ENCODE measurements around the gene IQCM. TPM values are rescaled to one million over a fixed set of nuclear protein-coding genes. Genes with fewer than 3 reads are reported as not detected.
"Not testable (repeated sequence)": the region's sequence is repeated elsewhere in the genome, so short reads cannot be mapped to it uniquely, and the experiment has no call there.

IQCM gene
- total RNA-seq, 2 experiments from 2014 or later: not detected

DNA sequence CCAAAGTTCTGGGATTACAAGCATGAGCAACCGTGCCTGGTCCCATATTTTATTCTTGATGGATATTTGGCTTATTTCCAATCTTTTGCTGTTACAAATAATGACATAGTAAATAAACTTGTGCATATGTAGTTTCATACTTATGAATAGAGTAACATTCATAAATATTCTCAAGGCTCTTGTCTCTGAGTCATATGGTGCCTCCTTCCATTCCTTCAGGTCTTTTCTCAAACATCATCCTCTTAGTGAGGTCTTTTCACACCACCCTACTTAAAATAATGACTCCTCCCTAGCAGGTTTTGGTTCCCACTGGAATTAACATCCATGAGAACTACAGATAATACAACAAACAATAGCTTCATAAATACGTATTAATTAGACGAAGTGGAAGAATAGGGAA is 416.6 kb downstream of the IQCM start:
- Mint-ChIP-seq H3K4me3 (no peak overlapping the region), H3K4me1 (no peaks in the 10 kb centered on the region), H3K27me3 (no peaks in the 10 kb centered on the region), H3K27ac (no peak overlapping the region), H3K36me3 (ENCODE audit: low read depth) (no peaks in the 10 kb centered on the region), H3K9me3 (ENCODE audit: low read depth) (no peaks in the 10 kb centered on the region)
- CTCF ChIA-PET: interaction anchor here (0.7 kb wide), 1 partner anchor 588 kb away, joined by 3 read pairs; no protein-coding TSS in a partner anchor
- intact Hi-C loops (cut with DNase I, micrococcal nuclease): no loop called here
- DNase-seq: no peak
- ATAC-seq: no peak
- POLR2A ChIA-PET: no interaction called here

DNA sequence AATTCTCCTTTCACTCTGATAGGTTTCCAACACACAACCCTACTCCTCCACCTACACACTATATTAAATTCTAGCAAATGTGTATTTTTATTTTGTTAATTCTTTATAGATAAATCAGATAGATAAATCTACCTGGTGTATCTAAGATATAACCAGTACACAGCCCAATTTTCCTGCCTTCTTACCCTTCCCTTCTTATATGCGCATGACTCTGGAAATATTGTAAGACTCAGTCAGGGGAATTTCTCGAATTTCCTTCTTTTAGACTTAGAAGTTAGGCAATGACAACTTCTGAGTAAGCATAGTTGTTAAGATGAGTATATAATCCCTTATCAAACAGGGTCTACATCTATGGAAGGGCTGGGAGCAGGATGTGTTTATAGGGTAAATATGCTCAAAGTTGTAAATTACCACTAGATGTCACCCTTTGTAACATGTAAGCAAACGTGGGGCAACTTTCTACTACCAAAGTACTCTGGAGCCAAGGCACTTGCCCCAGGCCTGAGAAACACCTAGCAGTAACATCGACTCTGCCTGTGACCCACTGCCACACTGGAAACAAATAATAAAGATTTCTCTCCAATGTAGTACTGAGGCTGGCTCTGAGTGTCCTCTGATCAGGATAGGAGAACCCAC is 444.7 kb downstream of the IQCM start:
- Mint-ChIP-seq H3K27ac (no peak overlapping the region), H3K27me3 (no peaks in the 10 kb centered on the region), H3K9me3 (ENCODE audit: low read depth) (no peaks in the 10 kb centered on the region), H3K36me3 (ENCODE audit: low read depth) (no peaks in the 10 kb centered on the region), H3K4me1 (no peaks in the 10 kb centered on the region), H3K4me3 (no peak overlapping the region)
- intact Hi-C loops (cut with DNase I, micrococcal nuclease): loop anchor here (2.0 to 5.0 kb wide), 2 partner anchors 526 to 528 kb away; no protein-coding TSS in a partner anchor
- ATAC-seq (no peak), DNase-seq (no peak)
- ChIA-PET POLR2A (no interaction called here), CTCF (no interaction called here)

DNA sequence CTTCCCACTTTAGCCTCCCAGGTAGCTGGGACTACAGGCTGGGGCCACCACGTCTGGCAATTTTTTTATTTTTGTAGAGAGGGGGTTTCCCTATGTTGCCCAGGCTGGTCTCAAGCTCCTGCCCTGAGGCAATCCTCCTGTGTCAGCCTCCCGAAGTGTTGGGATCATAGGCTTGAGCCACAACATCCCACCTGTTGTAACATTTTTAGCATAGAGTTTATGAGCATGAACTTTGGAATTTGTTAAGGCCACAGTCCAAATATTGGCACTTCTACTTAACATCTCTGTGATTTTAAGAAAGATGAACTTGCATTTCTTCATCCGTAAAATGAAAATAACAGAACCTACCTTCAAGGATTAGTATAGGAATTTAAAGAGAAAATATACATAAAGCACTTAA is 445.6 kb downstream of the IQCM start:
- no peaks in the 10 kb centered on the region for H3K9me3 Mint-ChIP-seq (ENCODE audit: low read depth)
- no peak overlapping the region for H3K4me3 Mint-ChIP-seq
- DNase-seq: no peak
- ChIA-PET CTCF (no interaction called here), POLR2A (no interaction called here)
- H3K27ac Mint-ChIP-seq: no peak overlapping the region
- no peaks in the 10 kb centered on the region for H3K4me1 Mint-ChIP-seq
- ATAC-seq: no peak
- no peaks in the 10 kb centered on the region for H3K27me3 Mint-ChIP-seq
- no peaks in the 10 kb centered on the region for H3K36me3 Mint-ChIP-seq (ENCODE audit: low read depth)
- intact Hi-C loops (cut with DNase I, micrococcal nuclease): loop anchor here (2.0 to 5.0 kb wide), 2 partner anchors 527 to 529 kb away; no protein-coding TSS in a partner anchor

DNA sequence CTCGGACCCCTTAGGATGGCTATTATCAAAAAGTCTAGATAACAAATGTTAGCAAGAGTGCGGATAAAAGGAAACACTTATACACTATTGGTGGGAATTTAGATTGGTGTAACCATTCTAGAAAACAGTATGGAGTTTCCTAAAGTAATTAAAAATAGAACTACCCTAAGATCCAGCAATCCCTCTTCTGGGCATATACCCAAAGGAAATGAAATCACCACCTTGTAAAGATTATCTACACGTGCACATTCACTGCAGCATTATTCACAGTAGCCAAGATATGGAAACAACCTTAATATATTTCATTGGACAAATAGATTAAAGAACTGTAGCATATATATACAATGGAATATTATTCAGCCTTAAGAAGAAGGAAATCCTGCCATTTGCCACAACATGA is 462.4 kb downstream of the IQCM start:
- no peak for DNase-seq
- H3K27me3 Mint-ChIP-seq: no peaks in the 10 kb centered on the region
- intact Hi-C loops (cut with DNase I, micrococcal nuclease): no loop called here
- no peaks in the 10 kb centered on the region for H3K4me1 Mint-ChIP-seq
- H3K27ac Mint-ChIP-seq: no peak overlapping the region
- CTCF ChIA-PET: no interaction called here
- no peaks in the 10 kb centered on the region for H3K36me3 Mint-ChIP-seq (ENCODE audit: low read depth)
- POLR2A ChIA-PET: no interaction called here
- no peak overlapping the region for H3K4me3 Mint-ChIP-seq
- peaks cover 8% of the 10 kb centered on the region for H3K9me3 Mint-ChIP-seq (ENCODE audit: low read depth)
- ATAC-seq: no peak

DNA sequence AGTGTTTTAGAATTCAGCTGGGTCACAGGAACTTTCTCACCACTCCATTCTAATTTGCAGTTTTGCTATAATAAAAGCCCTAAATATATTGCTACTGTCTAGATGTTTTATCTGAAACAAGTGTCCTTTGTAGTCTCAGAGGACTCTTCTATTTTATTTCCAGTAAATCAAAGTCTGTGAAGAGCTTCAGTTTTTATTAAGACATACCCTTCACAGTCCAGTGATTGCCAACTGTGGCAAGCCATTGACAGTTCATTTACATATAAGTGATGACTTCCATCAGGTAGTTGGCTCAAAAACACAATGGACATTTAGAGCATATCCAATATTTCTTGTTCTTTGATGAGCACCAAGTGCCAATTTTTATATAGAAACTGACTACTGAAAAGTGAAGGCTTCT is 466.1 kb downstream of the IQCM start:
- Mint-ChIP-seq H3K27me3 (no peaks in the 10 kb centered on the region), H3K36me3 (ENCODE audit: low read depth) (no peaks in the 10 kb centered on the region), H3K4me1 (no peaks in the 10 kb centered on the region), H3K4me3 (no peak overlapping the region), H3K27ac (no peak overlapping the region), H3K9me3 (ENCODE audit: low read depth) (peaks cover 6% of the 10 kb centered on the region)
- ChIA-PET POLR2A (no interaction called here), CTCF (no interaction called here)
- DNase-seq (no peak), ATAC-seq (no peak)
- intact Hi-C loops (cut with DNase I, micrococcal nuclease): no loop called here

DNA sequence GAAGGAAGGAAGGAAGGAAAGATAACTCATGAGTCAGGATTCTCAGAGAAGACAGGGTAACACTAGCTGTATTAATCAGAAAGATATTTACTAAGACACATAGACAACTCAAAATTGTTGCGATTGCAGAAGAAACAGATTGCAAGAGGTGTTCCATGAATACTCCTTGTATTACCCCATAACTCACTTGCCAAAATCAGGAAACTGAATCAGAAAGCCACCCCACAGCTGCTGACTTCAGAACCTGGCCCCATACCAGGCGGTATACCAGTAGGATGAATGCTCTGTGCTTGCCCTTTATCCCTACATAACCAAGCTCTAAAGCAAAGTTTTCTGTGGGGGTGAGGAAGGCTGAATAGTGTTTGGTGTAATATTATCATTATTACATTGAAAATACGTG is 468.5 kb downstream of the IQCM start:
- DNase-seq (no peak), ATAC-seq (no peak)
- Mint-ChIP-seq H3K9me3 (ENCODE audit: low read depth) (no peaks in the 10 kb centered on the region), H3K4me3 (no peak overlapping the region), H3K27me3 (no peaks in the 10 kb centered on the region), H3K4me1 (no peaks in the 10 kb centered on the region), H3K27ac (no peak overlapping the region), H3K36me3 (ENCODE audit: low read depth) (no peaks in the 10 kb centered on the region)
- ChIA-PET CTCF (no interaction called here), POLR2A (no interaction called here)
- intact Hi-C loops (cut with DNase I, micrococcal nuclease): no loop called here

DNA sequence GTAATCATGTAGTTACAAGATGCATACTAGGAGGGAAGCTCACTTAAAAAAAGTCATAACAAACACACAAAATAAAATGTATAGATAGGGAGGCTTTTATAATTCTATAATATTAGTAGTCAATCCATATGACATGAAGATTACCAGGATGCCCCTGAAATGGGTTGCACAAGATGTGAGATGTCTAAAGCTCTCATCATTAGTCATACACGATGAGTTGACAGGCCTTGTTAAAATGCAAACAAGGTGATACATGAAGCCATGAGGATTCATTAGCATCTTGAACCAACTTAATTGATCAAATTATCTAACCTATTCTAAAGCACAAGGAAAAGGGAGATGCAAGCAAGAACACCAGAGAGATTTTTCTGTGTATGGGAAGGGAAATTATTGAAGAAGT is 470.2 kb downstream of the IQCM start:
- no peak for DNase-seq
- ChIA-PET CTCF (no interaction called here), POLR2A (interaction anchor here (0.7 kb wide), 1 partner anchor 74 kb away, joined by 6 read pairs; no protein-coding TSS in a partner anchor)
- no peak for ATAC-seq
- H3K4me1 Mint-ChIP-seq: no peaks in the 10 kb centered on the region
- no peaks in the 10 kb centered on the region for H3K27me3 Mint-ChIP-seq
- no peaks in the 10 kb centered on the region for H3K36me3 Mint-ChIP-seq (ENCODE audit: low read depth)
- intact Hi-C loops (cut with DNase I, micrococcal nuclease): no loop called here
- H3K4me3 Mint-ChIP-seq: no peak overlapping the region
- no peaks in the 10 kb centered on the region for H3K9me3 Mint-ChIP-seq (ENCODE audit: low read depth)
- no peak overlapping the region for H3K27ac Mint-ChIP-seq

DNA sequence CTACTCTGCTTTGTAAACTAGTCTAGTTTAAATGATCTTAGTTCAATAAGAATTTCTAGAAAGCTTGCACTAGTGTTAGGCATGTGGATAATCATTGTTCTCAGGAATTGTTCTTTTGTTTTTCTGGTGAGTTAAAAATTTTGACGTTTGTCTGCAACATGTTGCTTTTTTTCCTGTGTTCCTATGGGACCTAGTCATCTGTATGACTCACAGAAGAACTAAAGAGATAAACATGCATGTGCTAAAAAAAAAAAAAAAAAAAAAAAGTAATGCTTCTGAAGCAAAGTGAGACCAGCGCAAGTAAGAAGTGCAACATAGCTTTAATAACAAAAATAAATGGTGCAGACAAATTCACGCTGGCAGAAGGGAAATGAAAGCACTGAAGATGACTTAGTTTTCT is 471.2 kb downstream of the IQCM start:
- POLR2A ChIA-PET: no interaction called here
- H3K9me3 Mint-ChIP-seq (ENCODE audit: low read depth): peaks cover 2% of the 10 kb centered on the region
- DNase-seq (no peak), ATAC-seq (no peak)
- H3K36me3 Mint-ChIP-seq (ENCODE audit: low read depth): no peaks in the 10 kb centered on the region
- no peak overlapping the region for H3K4me3 Mint-ChIP-seq
- H3K27ac Mint-ChIP-seq: no peak overlapping the region
- no peaks in the 10 kb centered on the region for H3K4me1 Mint-ChIP-seq
- H3K27me3 Mint-ChIP-seq: no peaks in the 10 kb centered on the region
- CTCF ChIA-PET: no interaction called here
- intact Hi-C loops (cut with DNase I, micrococcal nuclease): no loop called here

DNA sequence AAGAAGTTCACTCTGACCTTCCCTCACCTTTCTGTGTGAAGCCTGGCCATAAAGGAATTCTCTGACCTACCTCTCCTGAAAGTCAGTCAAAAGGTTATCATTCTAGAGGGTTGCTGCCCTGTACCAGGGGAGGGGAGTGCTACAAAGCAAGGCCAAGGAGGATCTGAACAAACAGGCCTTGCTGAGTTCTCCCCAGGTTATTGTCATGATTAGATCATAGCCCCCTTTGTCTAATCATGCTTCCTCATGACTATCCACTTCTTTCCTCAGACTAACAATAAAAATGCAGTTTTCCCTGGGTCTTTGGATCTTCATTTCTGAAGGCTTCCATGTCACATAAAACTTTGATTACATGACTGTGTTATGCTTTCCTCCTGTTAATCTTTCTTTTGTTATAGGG is 472.0 kb downstream of the IQCM start:
- DNase-seq (no peak), ATAC-seq (no peak)
- Mint-ChIP-seq H3K27ac (no peak overlapping the region), H3K9me3 (ENCODE audit: low read depth) (peaks cover 4% of the 10 kb centered on the region), H3K27me3 (no peaks in the 10 kb centered on the region), H3K4me1 (no peaks in the 10 kb centered on the region), H3K36me3 (ENCODE audit: low read depth) (no peaks in the 10 kb centered on the region), H3K4me3 (no peak overlapping the region)
- ChIA-PET POLR2A (no interaction called here), CTCF (no interaction called here)
- intact Hi-C loops (cut with DNase I, micrococcal nuclease): no loop called here

DNA sequence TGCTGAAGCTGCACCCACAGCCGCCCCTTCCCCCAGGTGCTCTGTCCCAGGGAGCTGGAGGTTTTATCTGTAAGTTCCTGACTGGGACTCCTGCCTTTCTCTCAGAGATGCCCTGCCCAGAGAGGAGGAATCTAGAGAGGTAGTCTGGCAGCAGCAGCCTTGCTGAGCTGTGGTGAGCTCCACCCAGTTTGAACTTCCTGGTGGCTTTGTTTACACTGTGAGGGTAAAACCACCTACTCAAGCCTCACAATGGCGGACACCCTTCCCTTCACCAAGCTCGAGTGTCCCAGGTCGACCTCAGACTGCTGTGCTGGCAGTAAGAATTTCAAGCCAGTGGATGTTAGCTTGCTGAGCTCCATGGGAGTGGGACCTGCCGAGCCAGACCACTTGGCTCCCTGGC is 474.5 kb downstream of the IQCM start:
- H3K27ac Mint-ChIP-seq; ATAC-seq; intact Hi-C loops (cut with DNase I, micrococcal nuclease); POLR2A ChIA-PET; DNase-seq; H3K36me3 Mint-ChIP-seq (ENCODE audit: low read depth); H3K4me3 Mint-ChIP-seq; H3K4me1 Mint-ChIP-seq; H3K9me3 Mint-ChIP-seq (ENCODE audit: low read depth); H3K27me3 Mint-ChIP-seq: not testable (repeated sequence)
- CTCF ChIA-PET: interaction anchor here (0.6 kb wide), 1 partner anchor 333 kb away, joined by 3 read pairs; no protein-coding TSS in a partner anchor

DNA sequence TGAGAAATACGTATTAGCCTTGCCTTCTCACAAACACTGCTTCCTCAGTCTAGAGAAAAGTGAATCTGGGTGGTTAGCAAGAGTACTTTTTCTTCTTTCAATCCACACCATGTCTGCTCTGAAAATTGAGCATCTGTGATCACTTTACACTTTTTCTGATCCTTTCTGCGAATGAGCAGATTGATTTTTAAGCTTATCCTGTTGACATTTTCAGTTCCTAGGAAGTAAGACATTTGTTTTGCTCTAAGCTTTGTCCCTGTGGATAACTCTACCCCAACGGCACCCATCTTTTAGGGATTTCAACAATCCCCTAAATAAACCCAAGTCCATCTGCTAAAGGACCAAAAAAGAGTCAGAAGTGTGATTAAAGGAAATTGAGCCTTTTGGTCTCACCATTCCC is 487.5 kb downstream of the IQCM start:
- H3K36me3 Mint-ChIP-seq (ENCODE audit: low read depth): peaks cover under 1% of the 10 kb centered on the region
- no peak overlapping the region for H3K27ac Mint-ChIP-seq
- intact Hi-C loops (cut with DNase I, micrococcal nuclease): no loop called here
- no peak overlapping the region for H3K4me3 Mint-ChIP-seq
- ChIA-PET POLR2A (no interaction called here), CTCF (no interaction called here)
- peaks cover 2% of the 10 kb centered on the region for H3K27me3 Mint-ChIP-seq
- H3K9me3 Mint-ChIP-seq (ENCODE audit: low read depth): peaks cover 7% of the 10 kb centered on the region
- no peaks in the 10 kb centered on the region for H3K4me1 Mint-ChIP-seq
- DNase-seq: no peak
- no peak for ATAC-seq

DNA sequence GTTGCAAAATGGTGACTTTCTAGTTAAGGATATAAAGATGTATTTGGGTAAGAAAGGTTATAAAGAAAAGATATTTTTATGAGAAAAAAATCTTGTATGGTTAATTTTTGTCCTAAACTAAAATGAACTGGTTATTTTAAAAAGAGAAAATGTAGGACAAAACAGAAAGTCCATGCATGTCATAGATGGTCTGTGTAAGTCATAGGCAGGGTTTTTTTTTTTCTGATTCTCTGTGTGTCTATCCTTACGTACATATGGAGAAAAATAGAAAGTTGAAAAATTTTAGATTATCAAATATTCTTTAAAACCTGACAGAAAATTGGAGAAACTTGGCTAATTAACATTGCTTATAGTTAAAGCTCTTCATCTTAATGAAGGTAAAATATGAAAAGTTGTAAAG is 493.4 kb downstream of the IQCM start:
- Mint-ChIP-seq H3K36me3 (ENCODE audit: low read depth) (peaks cover 3% of the 10 kb centered on the region), H3K4me3 (no peak overlapping the region), H3K27me3 (no peaks in the 10 kb centered on the region), H3K9me3 (ENCODE audit: low read depth) (peaks cover 12% of the 10 kb centered on the region), H3K4me1 (no peaks in the 10 kb centered on the region), H3K27ac (no peak overlapping the region)
- intact Hi-C loops (cut with DNase I, micrococcal nuclease): no loop called here
- no peak for ATAC-seq
- ChIA-PET CTCF (no interaction called here), POLR2A (no interaction called here)
- DNase-seq: no peak

DNA sequence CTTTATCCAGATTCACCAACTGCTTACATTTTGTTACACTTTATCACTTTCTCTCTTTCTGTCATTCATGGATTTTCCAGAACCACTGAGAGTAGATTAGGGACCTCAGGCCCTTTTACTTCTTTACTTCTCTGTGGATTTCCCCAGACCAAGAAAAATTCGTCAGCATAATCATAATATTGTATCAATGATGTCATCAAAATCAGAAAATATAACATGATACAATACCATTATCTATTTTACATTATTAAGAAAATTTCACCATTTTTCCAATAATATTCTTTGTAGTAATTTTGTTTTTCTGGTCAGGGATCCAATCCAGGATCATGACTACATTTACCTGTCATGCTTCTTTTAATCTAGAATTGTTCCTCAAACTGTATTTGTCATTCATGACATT is 494.2 kb downstream of the IQCM start:
- ChIA-PET POLR2A (no interaction called here), CTCF (no interaction called here)

More for the DNA sequence above, 494.2 kb downstream of the IQCM start:
- H3K4me3 Mint-ChIP-seq: no peak overlapping the region
- intact Hi-C loops (cut with DNase I, micrococcal nuclease): no loop called here
- DNase-seq (no peak), ATAC-seq (no peak)
- peaks cover 12% of the 10 kb centered on the region for H3K9me3 Mint-ChIP-seq (ENCODE audit: low read depth)
- H3K36me3 Mint-ChIP-seq (ENCODE audit: low read depth): peaks cover 3% of the 10 kb centered on the region
- H3K27me3 Mint-ChIP-seq: no peaks in the 10 kb centered on the region
- H3K27ac Mint-ChIP-seq: no peak overlapping the region
- H3K4me1 Mint-ChIP-seq: no peaks in the 10 kb centered on the region

All from activated CD4-positive, alpha-beta T cell treated with anti-CD3 and anti-CD28 coated beads for 36 hours (primary cell).